ENCODE measurements around the gene RPAP2. TPM values are rescaled to one million over a fixed set of nuclear protein-coding genes. Genes with fewer than 3 reads are reported as not detected.

The RPAP2 gene
- total and polyA plus RNA-seq, 2 of the 8 experiments (the other 6 are each of a cell fraction or from before 2014, with no cell fraction given): 7.9 to 28.4 TPM

GRCh38 chr1:92439291-92439690, 140.4 kb downstream of the RPAP2 start:
- 78% methylated on average over 1 of the region's 1 CpG; no CpG with 5 or more reads in 1 of the 2 experiments for WGBS, 2 experiments (ENCODE audit: extremely low coverage in 1 of 2, insufficient coverage in 1 of 2, insufficient read length in 1 of 2, insufficient replicate concordance in 2 of 2, low coverage in 1 of 2, low lambda C conversion rate in 2 of 2, missing lambda C conversion rate in 1 of 2)

More at GRCh38 chr1:92439291-92439690, 140.4 kb downstream of the RPAP2 start:
- Histone ChIP-seq H2BK20ac (ENCODE audit: low read length) (no peak overlapping the region), H3K79me2 (ENCODE audit: control insufficient read depth in 1 of 2, insufficient read depth in 2 of 2, low read length in 2 of 2) (no peaks in the 10 kb centered on the region), H4K5ac (ENCODE audit: insufficient read length, low read depth, low read length) (no peak overlapping the region), H3K23ac (ENCODE audit: insufficient read length) (no peak overlapping the region), H3K23me2 (ENCODE audit: low read depth, low read length) (no peaks in the 10 kb centered on the region), H4K8ac (ENCODE audit: extremely low read depth, insufficient read depth, low read length) (no peak overlapping the region), H2BK120ac (replicated peaks; ENCODE audit: low read depth, low read length) (peak overlapping the region; percentile 41), H3K18ac (ENCODE audit: extremely low read depth, low read length) (no peak overlapping the region), H3K9ac (replicated peaks in 1 of 4; ENCODE audit: extremely low read depth in 1 of 4, low read depth in 3 of 4, low read length in 3 of 4) (no peak overlapping the region), H3K27ac (ENCODE audit: low read depth, low read length) (no peak overlapping the region), H3K14ac (ENCODE audit: insufficient read length) (no peak overlapping the region), H3K9me3 (ENCODE audit: insufficient read depth in 2 of 2, low read depth in 1 of 2, low read length in 1 of 2) (peaks cover 9 to 11% of the 10 kb centered on the region in 2 experiments), H3K4me2 (ENCODE audit: insufficient read depth in 1 of 2, low read depth in 2 of 2, low read length in 2 of 2) (no peak overlapping the region), H2BK12ac (ENCODE audit: low read depth, low read length) (no peak overlapping the region), H4K91ac (replicated peaks; ENCODE audit: insufficient read length, low read length) (no peak overlapping the region), H3K56ac (replicated peaks; ENCODE audit: insufficient read length, low read depth, low read length) (no peak overlapping the region), H3K4ac (replicated peaks; ENCODE audit: insufficient read length, low read depth, low read length) (no peak overlapping the region), H4K20me1 (replicated peaks in 1 of 2; ENCODE audit: control insufficient read depth in 1 of 2, insufficient read depth in 2 of 2, low read length in 2 of 2) (no peaks in the 10 kb centered on the region), H3K36me3 (ENCODE audit: control insufficient read depth in 2 of 4, insufficient read depth in 4 of 4, low read length in 3 of 4) (no peaks in the 10 kb centered on the region; a peak in 1 of 8 replicates), H2BK5ac (ENCODE audit: low read depth, low read length) (no peak overlapping the region), H2BK15ac (ENCODE audit: low read length) (no peak overlapping the region), H2AFZ (ENCODE audit: low read length) (no peak overlapping the region), H3K4me1 (replicated peaks in 1 of 4; ENCODE audit: control insufficient read depth in 3 of 4, insufficient read depth in 4 of 4, low read length in 3 of 4) (peaks cover 0 to 7% (median 1%) of the 10 kb centered on the region in 4 experiments; a peak in 1 of 7 replicates), H3K79me1 (ENCODE audit: low read depth, low read length) (no peaks in the 10 kb centered on the region), H3K27me3 (replicated peaks in 1 of 4; ENCODE audit: control insufficient read depth in 3 of 4, extremely low read depth in 1 of 4, insufficient read depth in 3 of 4, low read length in 3 of 4) (no peaks in the 10 kb centered on the region; a peak in 1 of 7 replicates), H2AK5ac (ENCODE audit: low read depth, low read length) (no peak overlapping the region), H3K4me3 (ENCODE audit: extremely low read depth in 1 of 4, insufficient read depth in 2 of 4, low read depth in 3 of 4, low read length in 4 of 4) (no peak overlapping the region)
- DNase-seq (ENCODE audit: low read depth in 1 of 2, low spot score in 2 of 2) (no peak), FAIRE-seq (no peak)
- CTCF ChIA-PET (ENCODE audit: partially characterized antibody): no interaction called here
- no peak for TF ChIP-seq JUND (IDR thresholded peaks at IDR 0.05; ENCODE audit: low read length)
- TF ChIP-seq NANOG (IDR thresholded peaks at IDR 0.05; ENCODE audit: insufficient read depth, low read depth, low read length, poor library complexity, severe bottlenecking): no peak
- no peak for TF ChIP-seq USF2 (IDR thresholded peaks at IDR 0.05; ENCODE audit: low read length)
- POLR2A ChIA-PET (ENCODE audit: partially characterized antibody): no interaction called here

Data from H1 (cell line).